Bone marrow (tissue), 2 donors: ENCODE data around the gene UVSSA.

ENCODE experiments used
- DNase-seq, 2 donors: peaks; one replicate each; lab custom pipeline; 2025; lab: John Stamatoyannopoulos, UW

The UVSSA gene

DNA sequence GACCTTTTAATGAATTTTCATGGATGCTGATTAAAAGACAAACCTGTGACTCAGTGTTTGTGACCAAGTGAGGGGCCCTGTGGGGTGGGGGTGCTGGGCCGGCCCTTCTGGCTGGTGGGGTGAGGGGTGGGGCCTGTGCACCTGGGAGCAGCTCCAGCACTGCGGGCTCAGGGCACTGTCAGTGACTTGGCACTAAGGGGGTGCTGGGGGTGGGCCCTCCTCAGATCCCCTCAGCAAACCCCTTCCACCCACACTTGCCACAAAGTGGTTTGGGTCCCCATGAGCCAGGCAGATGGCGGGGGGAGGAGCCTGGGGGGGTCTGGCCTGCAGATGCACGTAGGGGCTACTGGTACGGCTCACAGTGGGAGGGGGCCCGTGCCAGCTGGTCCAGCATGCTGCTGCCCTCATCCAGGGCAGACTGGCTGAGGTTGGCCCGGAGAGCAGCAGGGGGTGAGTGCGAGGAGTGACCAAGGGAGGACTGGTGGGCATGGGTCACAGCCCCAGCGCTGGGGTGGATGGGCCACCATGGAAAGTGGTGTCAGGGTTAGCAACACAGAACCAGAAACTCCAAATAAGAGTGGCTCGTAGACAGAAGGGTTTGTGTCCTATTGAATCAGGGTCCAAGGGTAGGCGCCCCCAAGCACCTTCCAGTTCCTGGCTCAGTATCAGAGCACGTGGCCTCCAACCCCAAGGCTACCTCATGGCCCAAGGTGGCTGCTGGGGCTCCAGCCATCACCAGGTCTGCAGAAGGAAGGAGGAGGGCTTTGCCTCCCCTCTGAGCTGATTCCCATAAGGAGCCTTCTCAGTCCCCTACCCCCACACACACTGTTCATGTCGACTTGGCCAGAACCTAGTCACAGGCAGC lies 49.2 kb downstream of the UVSSA start:
- DNase-seq, result no peak

DNA sequence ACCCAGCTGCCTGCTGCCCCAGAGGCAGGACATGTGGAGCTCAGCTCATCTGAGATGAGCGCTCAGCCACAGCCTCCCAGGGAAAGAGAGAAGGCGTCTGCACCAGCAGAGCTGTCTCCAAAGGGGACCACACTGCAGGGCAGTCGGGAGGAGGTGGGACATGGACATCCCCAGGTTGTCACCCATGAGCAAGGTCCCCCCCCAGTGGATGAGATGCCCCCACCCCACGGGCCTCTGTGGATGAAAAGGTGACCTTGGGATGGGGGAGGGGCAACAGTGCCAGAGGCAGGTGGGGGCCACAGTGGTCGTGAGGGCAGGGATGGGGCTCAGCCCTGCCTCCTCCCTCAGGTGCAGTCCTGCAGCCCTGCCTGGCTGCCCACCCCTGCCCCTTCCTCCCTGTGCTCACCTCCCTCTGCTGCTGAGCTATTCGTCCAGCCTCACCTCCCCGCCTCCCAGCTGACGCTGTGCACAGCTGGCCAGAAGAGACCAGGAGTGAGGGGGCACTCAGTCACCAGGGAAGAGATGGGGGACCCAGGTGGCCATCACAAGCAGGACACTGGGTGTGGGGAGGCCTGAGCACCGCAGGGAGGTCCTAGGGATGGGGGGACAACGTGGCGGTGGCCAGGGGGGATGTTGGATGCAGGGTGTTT lies 49.9 kb downstream of the UVSSA start:
- no peak for DNase-seq

GRCh38 chr4:1398681-1399507 lies 51.9 kb downstream of the UVSSA start:
- no peak for DNase-seq

DNA sequence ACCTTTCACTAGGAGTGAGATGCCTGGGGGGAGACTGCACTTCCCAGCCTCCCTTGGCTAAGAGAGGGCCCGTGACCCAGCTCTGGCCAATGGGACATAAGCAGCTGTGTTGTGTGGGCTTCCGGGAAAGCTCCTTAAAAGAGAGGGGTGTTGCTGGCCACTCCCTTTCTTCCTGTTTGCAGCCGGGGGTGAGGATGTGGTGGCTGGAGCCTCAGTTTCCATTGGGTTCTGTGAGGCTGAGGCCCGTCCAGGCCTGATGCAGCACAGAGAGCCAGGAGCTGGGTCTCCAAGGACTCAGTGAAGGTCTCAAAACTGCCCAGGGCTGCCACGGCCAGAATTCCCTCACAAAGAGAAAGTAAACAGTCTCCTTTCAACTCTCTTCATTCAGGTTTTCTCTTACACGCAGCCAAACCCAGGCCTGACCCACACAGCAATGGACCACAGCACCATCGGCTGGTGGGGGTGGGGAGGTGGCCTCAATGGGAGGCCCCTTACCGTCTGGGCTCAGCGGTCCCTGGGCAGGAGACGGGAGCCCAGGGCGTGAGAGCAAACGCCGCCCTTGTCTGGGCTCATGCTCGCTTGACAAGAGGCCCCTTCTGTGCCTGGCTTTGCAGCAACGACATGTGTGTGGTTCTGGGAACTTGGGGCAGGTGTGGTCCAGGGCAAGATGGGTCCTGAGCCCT lies 52.6 kb downstream of the UVSSA start:
- DNase-seq, result no peak

DNA sequence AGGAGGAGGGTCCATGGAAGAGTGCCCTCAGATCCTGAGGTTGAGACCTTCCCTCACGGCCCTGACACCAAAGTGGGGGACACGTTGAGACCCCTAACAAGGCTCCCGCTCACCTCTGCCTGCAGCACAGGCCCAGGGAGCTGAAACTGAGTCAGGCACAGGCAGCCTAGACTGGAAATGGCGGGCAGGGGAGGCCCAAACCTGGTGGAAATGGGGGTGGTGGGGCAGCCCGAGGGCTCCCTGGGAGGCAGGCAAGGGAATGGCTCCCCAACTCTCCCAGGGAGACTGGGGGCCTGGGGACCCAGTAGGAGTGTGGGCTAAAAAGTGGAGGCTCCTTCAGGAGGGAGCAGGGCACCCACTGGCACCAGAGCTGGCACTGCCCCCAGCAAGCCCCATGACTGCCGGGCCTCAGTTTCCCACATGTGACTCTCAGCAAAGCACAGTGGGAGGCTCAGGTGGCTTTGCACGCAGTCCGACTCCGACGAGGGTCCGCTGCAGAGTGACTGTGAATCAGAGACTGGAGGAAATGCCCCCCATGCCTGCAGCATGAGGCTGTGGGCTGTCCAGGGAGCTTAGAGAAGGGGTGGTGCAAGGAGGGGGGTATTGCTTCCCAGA lies 53.3 kb downstream of the UVSSA start:
- no peak for DNase-seq

- DNase-seq, result no peak
Observed at GRCh38 chr4:1400831-1401408, 53.9 kb downstream of the UVSSA start.

DNA sequence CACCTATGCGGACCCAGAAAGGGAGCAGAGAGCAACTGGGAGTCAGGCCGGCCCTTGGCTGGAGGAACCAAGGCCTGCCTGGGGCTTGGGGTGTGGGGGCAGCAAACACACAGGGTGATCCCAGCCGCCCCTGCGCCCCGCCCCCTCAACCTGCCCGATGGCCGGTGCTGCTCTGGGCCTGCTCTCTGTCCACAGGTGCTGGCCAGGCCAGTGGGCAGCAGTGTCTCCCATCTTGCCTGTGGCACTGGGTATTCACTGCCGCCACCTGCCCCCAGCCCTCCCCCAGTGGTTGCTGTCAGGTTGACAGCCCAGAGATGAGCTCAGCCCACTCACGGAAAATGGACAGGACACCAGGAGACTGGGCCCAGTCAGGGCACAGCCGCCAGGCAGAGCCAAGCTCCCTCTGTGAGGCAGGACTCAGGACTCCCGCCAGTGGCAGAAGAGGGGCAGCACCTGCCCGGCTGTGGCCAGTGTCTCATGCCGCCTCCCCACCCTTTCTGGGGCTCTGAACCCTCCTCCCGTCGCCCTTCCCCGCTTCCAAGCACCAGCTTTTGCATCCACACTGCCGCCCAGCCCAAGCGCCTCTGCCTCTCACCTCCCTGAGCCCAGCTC lies 54.5 kb downstream of the UVSSA start:
- no peak for DNase-seq

GRCh38 chr4:1402021-1402515 lies 55.1 kb downstream of the UVSSA start:
- no peak for DNase-seq

GRCh38 chr4:1402516-1403091 lies 55.6 kb downstream of the UVSSA start:
- no peak for DNase-seq

GRCh38 chr4:1403177-1403583 lies 56.2 kb downstream of the UVSSA start:
- DNase-seq, result no peak

GRCh38 chr4:1403591-1404572 lies 56.9 kb downstream of the UVSSA start:
- DNase-seq, result no peak

DNA sequence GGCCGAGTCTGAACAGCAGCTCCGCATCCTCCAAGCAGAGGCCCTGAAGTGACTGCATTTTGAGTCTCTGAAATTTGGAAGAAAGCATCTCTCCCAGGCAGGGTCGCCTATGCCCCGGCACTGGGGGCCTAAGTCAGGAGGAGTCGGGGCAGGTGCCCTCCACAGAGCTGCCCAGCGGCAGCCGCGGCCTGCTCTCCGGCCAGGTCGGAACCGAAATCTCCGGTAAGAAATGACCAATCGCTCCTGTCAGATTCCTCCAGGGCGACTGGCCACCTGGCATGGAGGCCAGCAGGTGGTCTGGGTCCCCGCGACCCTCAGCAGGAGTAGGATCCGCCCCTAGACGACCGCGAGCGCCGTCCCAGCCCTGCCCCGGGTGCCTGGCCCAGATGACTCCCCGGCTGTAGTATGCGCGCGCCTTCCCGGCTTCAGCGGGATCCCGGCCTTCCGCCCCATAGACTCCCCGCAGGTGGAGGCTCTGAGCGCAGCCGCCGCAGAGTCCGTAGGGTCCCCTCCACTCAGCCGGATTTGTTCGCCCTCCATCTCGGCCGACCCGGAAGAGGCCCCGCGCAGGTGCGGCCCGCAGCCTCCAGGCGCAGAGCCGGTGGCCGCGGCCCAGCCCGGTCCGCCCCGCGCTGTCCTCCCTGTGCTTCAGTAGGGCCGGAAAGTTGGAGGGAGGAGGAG lies 57.7 kb downstream of the UVSSA start:
- DNase-seq, result no peak

GRCh38 chr4:1405254-1405635 lies 58.2 kb downstream of the UVSSA start:
- DNase-seq, result no peak

- DNase-seq, result no peak
Observed at GRCh38 chr4:1405636-1406393, 58.8 kb downstream of the UVSSA start.

DNA sequence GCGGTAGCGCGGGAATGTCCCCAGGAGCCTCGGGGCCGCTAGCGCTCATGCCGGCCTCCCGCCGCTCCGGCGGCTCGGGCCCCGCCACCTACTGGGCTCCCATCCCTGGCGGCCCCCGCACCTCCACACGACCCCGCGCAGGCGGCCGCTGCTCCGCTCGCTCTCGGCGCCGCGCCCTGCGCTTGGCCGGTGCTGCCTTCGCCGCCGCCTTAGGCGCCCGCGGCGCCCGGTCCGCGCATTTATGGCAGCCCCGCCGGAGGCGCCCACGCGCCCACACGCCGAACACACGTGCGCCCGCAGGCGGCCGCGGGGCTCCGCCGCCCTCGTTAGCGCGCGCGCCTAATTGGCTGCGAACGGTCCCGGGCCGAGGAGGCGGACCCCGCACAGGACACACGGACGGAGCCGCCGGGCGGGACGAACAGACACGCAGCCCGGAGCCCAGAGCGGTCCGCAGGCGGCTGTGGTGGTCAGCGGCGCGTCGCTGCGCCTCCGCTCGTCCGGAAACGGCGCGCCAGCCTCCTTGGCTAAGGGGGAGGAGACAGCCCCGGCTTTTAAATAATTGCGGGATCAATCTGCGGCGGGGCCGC lies 59.5 kb downstream of the UVSSA start, which contains the start of gene NKX1-1:
Gene NKX1-1, minus strand, starts transcription at position 49 of the 587 bp plus-strand sequence. Its CDS starts 0 bp downstream, at position 49.
- DNase-seq, result no peak

- DNase-seq, result no peak
Observed at GRCh38 chr4:1406981-1407656, 60.1 kb downstream of the UVSSA start.
